IMR-90 (cell line): ENCODE results near the gene GNAS-AS1. TPM values are rescaled to one million over a fixed set of nuclear protein-coding genes. Genes with fewer than 3 reads are reported as not detected.

Experiments
- ATAC-seq: fragments of 200-7000 bp; cut with Tn5 transposase; 2 replicates; pipeline ENCODE4 v1.9.1; 2020; ENCODE audit warnings: low read depth, mild to moderate bottlenecking, moderate library complexity
- BruUV-seq: library from RNA; stranded (reverse); fragments of 400-500 nt; replicated peaks from 2 replicates; lab custom pipeline; 2021; lab: Mats Ljungman, UMichigan
- CTCF ChIA-PET: fragments of 300-600 bp; formaldehyde crosslinking; extraction: SDS; loops from one replicate; lab custom pipeline; 2021; ENCODE audit warnings: antibody characterized with exemption; lab: Yijun Ruan, JAX
- POLR2A ChIA-PET: fragments of 300-600 bp; sonication (Branson Sonifier 250); formaldehyde crosslinking; loops from one replicate; lab custom pipeline; 2022; ENCODE audit warnings: antibody characterized with exemption; ENCODE audit not compliant: unreplicated experiment; lab: Charles Lee
- DNase-seq: peaks from one replicate; pipeline ENCODE4 v3.0.0; 2013
- H2AFZ ChIP-seq: replicated peaks from 2 replicates; pipeline ENCODE3; 2013; ENCODE audit warnings: low read length, mild to moderate bottlenecking; ENCODE audit not compliant: poor library complexity
- H2AK5ac ChIP-seq: 2 replicates; pipeline ENCODE4 v1.6.1; 2013; ENCODE audit warnings: low read depth, low read length, inconsistent platforms
- H2AK9ac ChIP-seq: replicated peaks from 2 replicates; pipeline ENCODE3; 2013; ENCODE audit warnings: mild to moderate bottlenecking, low read depth, low read length, moderate library complexity; ENCODE audit not compliant: poor library complexity
- H2BK120ac ChIP-seq: 2 replicates; pipeline ENCODE4 v1.6.1; 2013; ENCODE audit warnings: low read depth, low read length, inconsistent platforms
- H2BK15ac ChIP-seq: 3 replicates; pipeline ENCODE4 v1.6.1; 2013; ENCODE audit warnings: low read depth, low read length, inconsistent platforms
- H2BK20ac ChIP-seq: 2 replicates; pipeline ENCODE4 v1.6.1; 2013; ENCODE audit warnings: low read depth, mild to moderate bottlenecking, inconsistent platforms, low read length, moderate library complexity
- H2BK5ac ChIP-seq: 2 replicates; pipeline ENCODE4 v1.6.1; 2013; ENCODE audit warnings: mild to moderate bottlenecking, low read depth, low read length, inconsistent platforms; ENCODE audit not compliant: poor library complexity, severe bottlenecking
- H3K14ac ChIP-seq: replicated peaks from 2 replicates; pipeline ENCODE4 v1.6.1; 2013; ENCODE audit warnings: low read depth, low read length, inconsistent platforms
- H3K18ac ChIP-seq: 2 replicates; pipeline ENCODE4 v1.6.1; 2013; ENCODE audit warnings: low read depth, low read length, control low read depth
- H3K23ac ChIP-seq: 2 replicates; pipeline ENCODE4 v1.6.1; 2013; ENCODE audit warnings: low read depth, low read length, inconsistent platforms
- H3K27ac ChIP-seq: 2 replicates; pipeline ENCODE4 v1.5.1; 2013; ENCODE audit warnings: mild to moderate bottlenecking, control low read depth, low read length; ENCODE audit not compliant: insufficient read depth
- H3K27me3 ChIP-seq: 2 replicates; pipeline ENCODE4 v1.6.1; 2013; ENCODE audit warnings: low read length; ENCODE audit not compliant: control insufficient read depth, insufficient read depth
- H3K36me3 ChIP-seq: 2 replicates; pipeline ENCODE4 v1.6.1; 2013; ENCODE audit warnings: low read length, mixed read lengths; ENCODE audit not compliant: control insufficient read depth, insufficient read depth
- H3K4ac ChIP-seq: 2 replicates; pipeline ENCODE4 v1.6.1; 2013; ENCODE audit warnings: low read depth, low read length, inconsistent platforms
- H3K4me1 ChIP-seq: 2 replicates; pipeline ENCODE4 v1.6.1; 2013; ENCODE audit warnings: low read length, mixed read lengths; ENCODE audit not compliant: control insufficient read depth, insufficient read depth
- H3K4me2 ChIP-seq: 2 replicates; pipeline ENCODE4 v1.6.1; 2013; ENCODE audit warnings: low read depth, mild to moderate bottlenecking, control low read depth, low read length, moderate library complexity
- H3K4me3 ChIP-seq: 2 replicates; pipeline ENCODE4 v1.5.1; 2013; ENCODE audit warnings: low read depth, mild to moderate bottlenecking, control low read depth, low read length, moderate library complexity; ENCODE audit not compliant: insufficient read depth
- H3K56ac ChIP-seq: 2 replicates; pipeline ENCODE4 v1.6.1; 2013; ENCODE audit warnings: low read length, inconsistent platforms; ENCODE audit not compliant: insufficient read depth; ENCODE audit errors: extremely low read depth
- H3K79me1 ChIP-seq, 2 experiments: 2 replicates each; pipeline ENCODE4 v1.6.1; 2013; ENCODE audit warnings: low read length in 2 of 2, inconsistent platforms in 1 of 2, low read depth in 1 of 2
- H3K9ac ChIP-seq: 2 replicates; pipeline ENCODE4 v1.6.1; 2013; ENCODE audit warnings: low read depth, low read length, control low read depth
- H3K9me1 ChIP-seq: 2 replicates; pipeline ENCODE4 v1.6.1; 2013; ENCODE audit warnings: low read length, inconsistent platforms; ENCODE audit not compliant: insufficient read depth
- H3K9me3 ChIP-seq: 2 replicates; pipeline ENCODE4 v1.6.1; 2013; ENCODE audit warnings: low read length; ENCODE audit not compliant: control insufficient read depth, insufficient read depth
- H4K20me1 ChIP-seq: 2 replicates; pipeline ENCODE4 v1.6.1; 2013; ENCODE audit warnings: low read length, inconsistent platforms; ENCODE audit not compliant: insufficient read depth
- H4K5ac ChIP-seq: 2 replicates; pipeline ENCODE4 v1.6.1; 2013; ENCODE audit warnings: mild to moderate bottlenecking, low read depth, low read length, control low read depth
- H4K8ac ChIP-seq, 2 experiments: 2 replicates each; pipeline ENCODE4 v1.6.1; 2013; ENCODE audit warnings: low read depth in 2 of 2, low read length in 2 of 2, control low read depth in 1 of 2, inconsistent platforms in 1 of 2
- H4K91ac ChIP-seq: 2 replicates; pipeline ENCODE4 v1.6.1; 2013; ENCODE audit warnings: low read depth, low read length, inconsistent platforms; ENCODE audit not compliant: insufficient read depth
- BHLHE40 ChIP-seq: fragments of 150-350 bp; IDR thresholded peaks from 2 replicates; pipeline ENCODE4 v1.6.1; 2016; ENCODE audit warnings: mild to moderate bottlenecking, low read depth, low read length
- CEBPB ChIP-seq: IDR thresholded peaks from 2 replicates; pipeline ENCODE4 v1.6.1; 2012; ENCODE audit warnings: low read depth, low read length, improper control_type of control experiment
- CHD1 ChIP-seq: IDR thresholded peaks from 2 replicates; pipeline ENCODE4 v1.6.1; 2012; ENCODE audit warnings: low read depth, low read length, improper control_type of control experiment
- CTCF ChIP-seq: conservative IDR thresholded peaks from 2 replicates; pipeline ENCODE4 v1.5.1; 2012; ENCODE audit warnings: mild to moderate bottlenecking, low read depth, low read length, improper control_type of control experiment
- ELK1 ChIP-seq: fragments of 150-350 bp; IDR thresholded peaks from 2 replicates; pipeline ENCODE4 v1.6.1; 2016; ENCODE audit warnings: low read depth, mild to moderate bottlenecking, low read length, moderate library complexity, borderline replicate concordance
- MAFK ChIP-seq: IDR thresholded peaks from 2 replicates; pipeline ENCODE4 v1.6.1; 2012; ENCODE audit warnings: low read depth, low read length, improper control_type of control experiment
- MXI1 ChIP-seq: IDR thresholded peaks from 2 replicates; pipeline ENCODE4 v1.6.1; 2012; ENCODE audit warnings: low read depth, mild to moderate bottlenecking, low read length, moderate library complexity, borderline replicate concordance
- NFE2L2 ChIP-seq: fragments of 150-350 bp; IDR thresholded peaks from 2 replicates; pipeline ENCODE4 v1.6.1; 2016; ENCODE audit warnings: low read depth, mild to moderate bottlenecking, low read length
- POLR2A ChIP-seq: IDR thresholded peaks from 2 replicates; pipeline ENCODE4 v1.6.1; 2012; ENCODE audit warnings: mild to moderate bottlenecking, low read depth, low read length
- RAD21 ChIP-seq: IDR thresholded peaks from 2 replicates; pipeline ENCODE4 v1.6.1; 2012; ENCODE audit warnings: low read length, improper control_type of control experiment
- USF2 ChIP-seq: fragments of 150-350 bp; IDR thresholded peaks from 2 replicates; pipeline ENCODE4 v1.6.1; 2017; ENCODE audit warnings: mild to moderate bottlenecking, antibody characterized with exemption, low read length, low read depth
- WGBS, 2 experiments: methylation state at CpG; one replicate each; pipeline versions ENCODE4 v1.1.5 to v1.1.7; 2013; ENCODE audit warnings: missing lambda C conversion rate in 2 of 2; ENCODE audit not compliant: insufficient read length in 1 of 2; ENCODE audit errors: extremely low coverage in 2 of 2; 5-methylcytosine and 5-hydroxymethylcytosine counted together
- dilution Hi-C: fragments of 300-500 bp; cut with HindIII; formaldehyde crosslinking; loops from one replicate; pipeline ENCODE4 v1.14.3; 2018; ENCODE audit warnings: low sequenced_read_pairs; ENCODE audit not compliant: unreplicated experiment
- in situ Hi-C: fragments of 300-500 bp; cut with MboI; formaldehyde crosslinking; loops from 3 replicates; pipeline ENCODE4 v1.14.3; 2019; ENCODE audit warnings: low sequenced_read_pairs, inconsistent platforms, mixed read lengths
- intact Hi-C: fragments of 100-400 bp; cut with micrococcal nuclease; formaldehyde crosslinking; loops from 2 replicates; pipeline ENCODE4 v1.10.0; 2022
- polyA plus RNA-seq, 3 experiments: library from polyadenylated mRNA; depleted of rRNA; stranded (reverse); fragments of >200 nt; gene quantifications; 2 replicates each; pipeline ENCODE4 v1.2.3, GENCODE V29; 2012; ENCODE audit warnings: low replicate concordance in 1 of 3
- total RNA-seq: library from RNA; depleted of rRNA; stranded (reverse); fragments of >200 nt; gene quantifications from 2 replicates; pipeline ENCODE4 v1.2.3, GENCODE V29; 2012

GNAS-AS1 gene
- total and polyA plus RNA-seq, 2 of the 4 experiments (the other 2 are of a cell fraction) = 0.54 to 0.60 TPM

GRCh38 chr20:58824843-58825242 lies 25.9 kb downstream of the GNAS-AS1 start:
- ATAC-seq = no peak
- ChIA-PET CTCF (interaction anchor here (0.6 kb wide), 1 partner anchor 1474 kb away, joined by 3 read pairs; the partner anchor contains the start of gene RAE1), POLR2A (no interaction called here)
- Histone ChIP-seq H3K4ac (no peak overlapping the region), H2BK120ac (no peak overlapping the region), H4K91ac (no peak overlapping the region), H4K8ac (no peak overlapping the region), H3K14ac (no peak overlapping the region), H2BK5ac (no peak overlapping the region), H3K36me3 (peaks cover 4% of the 10 kb centered on the region; the same call in 1 of the 2 replicates), H3K9me1 (no peaks in the 10 kb centered on the region), H3K79me1 (no peaks in the 10 kb centered on the region), H4K5ac (no peak overlapping the region), H3K9ac (no peak overlapping the region), H2AK9ac (no peak overlapping the region), H3K18ac (no peak overlapping the region), H3K56ac (no peak overlapping the region), H3K4me2 (no peak overlapping the region), H3K4me3 (no peak overlapping the region), H4K20me1 (no peaks in the 10 kb centered on the region; the same call in 1 of the 2 replicates), H2AK5ac (no peak overlapping the region), H3K23ac (no peak overlapping the region), H3K9me3 (no peaks in the 10 kb centered on the region), H2AFZ (no peak overlapping the region), H3K27ac (no peak overlapping the region), H3K4me1 (no peaks in the 10 kb centered on the region), H2BK20ac (no peak overlapping the region), H2BK15ac (no peak overlapping the region), H3K27me3 (no peaks in the 10 kb centered on the region; the same call in 1 of the 2 replicates)
- DNase-seq = no peak
- WGBS, 2 experiments = no CpG with 5 or more reads among the region's 8 CpGs
- TF ChIP-seq CEBPB (no peak), CHD1 (no peak), MAFK (no peak), USF2 (no peak), RAD21 (no peak), ELK1 (no peak), MXI1 (no peak), CTCF (no peak), NFE2L2 (no peak), BHLHE40 (no peak), POLR2A (no peak)
- intact Hi-C loops (no loop called here), in situ Hi-C loops (no loop called here), dilution Hi-C loops (no loop called here)
- BruUV-seq = no TSS peak
